ENCODE measurements around the gene USP7. TPM values are rescaled to one million over a fixed set of nuclear protein-coding genes. Genes with fewer than 3 reads are reported as not detected.
"Not testable (repeated sequence)": the region's sequence is repeated elsewhere in the genome, so short reads cannot be mapped to it uniquely, and the experiment has no call there.

The USP7 gene
- total and polyA plus RNA-seq, 4 donors: 13.7 to 85.6 (median 37.7) TPM

- Histone ChIP-seq H3K27ac (ENCODE audit: low read depth in 1 of 2, low read length in 2 of 2) (no peak overlapping the region), H3K36me3 (ENCODE audit: control insufficient read depth in 4 of 4, insufficient read depth in 3 of 4, low read depth in 1 of 4, low read length in 3 of 4) (peaks cover 8 to 69% (median 58%) of the 10 kb centered on the region in 4 donors), H3K4me1 (ENCODE audit: control insufficient read depth in 4 of 4, insufficient read depth in 4 of 4, low read length in 3 of 4) (peaks cover 0 to 8% (median 7%) of the 10 kb centered on the region in 4 donors), H3K9me3 (ENCODE audit: control insufficient read depth in 4 of 4, low read length in 3 of 4) (no peaks in the 10 kb centered on the region), H3K4me3 (ENCODE audit: low read depth in 1 of 3, low read length in 3 of 3) (no peak overlapping the region), H3K9ac (ENCODE audit: low read depth in 1 of 2, low read length in 2 of 2) (no peak overlapping the region), H3K27me3 (ENCODE audit: control insufficient read depth in 4 of 4, insufficient read depth in 4 of 4, low read length in 3 of 4) (no peaks in the 10 kb centered on the region)
- WGBS: 81% methylated on average over 18 of the region's 18 CpGs
- DNase-seq (ENCODE audit: low spot score): no peak
- no peak for TF ChIP-seq TAF1 (conservative IDR thresholded peaks at IDR 0.05)
- no peak for TF ChIP-seq EGR1 (IDR thresholded peaks at IDR 0.05; ENCODE audit: low read depth in 2 of 2)
- no peak for TF ChIP-seq YY1 (IDR thresholded peaks at IDR 0.05)
- no peak for TF ChIP-seq REST (IDR thresholded peaks at IDR 0.05)
- no peak for TF ChIP-seq FOXA1 (IDR thresholded peaks at IDR 0.05)
- TF ChIP-seq HNF4G (IDR thresholded peaks at IDR 0.05): no peak
- no peak for TF ChIP-seq CTCF (IDR thresholded peaks at IDR 0.05; ENCODE audit: low read depth, low read length, missing input control)
- no peak for TF ChIP-seq SP1 (IDR thresholded peaks at IDR 0.05)
- no peak for TF ChIP-seq GABPA (IDR thresholded peaks at IDR 0.05 in 1 of 2, conservative IDR thresholded peaks at IDR 0.05 in 1 of 2)
- no peak for TF ChIP-seq ATF3 (IDR thresholded peaks at IDR 0.05)
- no peak for TF ChIP-seq RAD21 (IDR thresholded peaks at IDR 0.05)
- TF ChIP-seq JUND (IDR thresholded peaks at IDR 0.05): no peak
- TF ChIP-seq RXRA (IDR thresholded peaks at IDR 0.05): no peak
- TF ChIP-seq ZBTB33 (IDR thresholded peaks at IDR 0.05): no peak
- TF ChIP-seq MAX (IDR thresholded peaks at IDR 0.05): no peak
These were observed 44.4 kb downstream of the USP7 start for GRCh38 chr16:8919089-8919933.

GRCh38 chr16:8917336-8917735 is 46.4 kb downstream of the USP7 start:
- not testable (repeated sequence) for H3K27me3 ChIP-seq (ENCODE audit: control insufficient read depth in 4 of 4, insufficient read depth in 4 of 4, low read length in 3 of 4); H3K9ac ChIP-seq (ENCODE audit: low read depth in 1 of 2, low read length in 2 of 2); DNase-seq (ENCODE audit: low spot score); H3K27ac ChIP-seq (ENCODE audit: low read depth in 1 of 2, low read length in 2 of 2); H3K4me3 ChIP-seq (ENCODE audit: low read depth in 1 of 3, low read length in 3 of 3); H3K9me3 ChIP-seq (ENCODE audit: control insufficient read depth in 4 of 4, low read length in 3 of 4); H3K4me1 ChIP-seq (ENCODE audit: control insufficient read depth in 4 of 4, insufficient read depth in 4 of 4, low read length in 3 of 4)
- H3K36me3 ChIP-seq (ENCODE audit: control insufficient read depth in 4 of 4, insufficient read depth in 3 of 4, low read depth in 1 of 4, low read length in 3 of 4): peaks cover 8 to 75% (median 61%) of the 10 kb centered on the region in 4 donors
- WGBS: 96% methylated on average over 10 of the region's 10 CpGs
